Neural progenitor cell (in vitro differentiated cells): Measurements from ENCODE around the gene PRKCB. TPM values are rescaled to one million over a fixed set of nuclear protein-coding genes. Genes with fewer than 3 reads are reported as not detected.

ENCODE experiments used
- DNase-seq: peaks from one replicate; pipeline ENCODE4 v3.0.0-alpha.2; 2016; ENCODE audit warnings: low spot score
- H2AFZ ChIP-seq: fragments of 200-600 bp; sonication (generic); replicated peaks from 2 replicates; pipeline ENCODE4 v1.6.1; 2016; ENCODE audit warnings: antibody characterized with exemption
- H3F3A ChIP-seq: fragments of 200-600 bp; sonication (generic); 2 replicates; pipeline ENCODE4 v1.6.1; 2016; ENCODE audit warnings: antibody characterized with exemption, low read depth
- H3K27ac ChIP-seq: fragments of 200-600 bp; sonication (generic); 2 replicates; pipeline ENCODE4 v1.5.1; 2016; ENCODE audit warnings: mild to moderate bottlenecking
- H3K27me3 ChIP-seq: fragments of 200-600 bp; sonication (generic); 2 replicates; pipeline ENCODE4 v1.6.1; 2016; ENCODE audit warnings: mild to moderate bottlenecking, moderate library complexity
- H3K36me3 ChIP-seq: fragments of 200-600 bp; sonication (generic); 2 replicates; pipeline ENCODE4 v1.5.1; 2016
- H3K4me1 ChIP-seq: fragments of 200-600 bp; sonication (generic); 2 replicates; pipeline ENCODE4 v1.6.1; 2016; ENCODE audit warnings: mixed run types
- H3K4me2 ChIP-seq: fragments of 200-600 bp; sonication (generic); 2 replicates; pipeline ENCODE4 v1.6.1; 2016
- H3K4me3 ChIP-seq: fragments of 200-600 bp; sonication (generic); 2 replicates; pipeline ENCODE4 v1.5.1; 2016
- H3K79me2 ChIP-seq: fragments of 200-600 bp; sonication (generic); 2 replicates; pipeline ENCODE4 v1.6.1; 2016; ENCODE audit warnings: low read depth
- H3K9ac ChIP-seq: fragments of 200-600 bp; sonication (generic); 2 replicates; pipeline ENCODE4 v1.6.1; 2016
- H3K9me3 ChIP-seq: fragments of 200-600 bp; sonication (generic); 2 replicates; pipeline ENCODE4 v1.5.1; 2016; ENCODE audit warnings: low read depth
- H4K20me1 ChIP-seq: fragments of 200-600 bp; sonication (generic); 2 replicates; pipeline ENCODE4 v1.6.1; 2016; ENCODE audit warnings: low read depth
- H3K27ac Mint-ChIP-seq: 3 replicates; pipeline ENCODE4 v1.8.0; 2021; ENCODE audit warnings: mixed read lengths
- H3K27me3 Mint-ChIP-seq: 2 replicates; pipeline ENCODE4 v1.8.0; 2022; ENCODE audit warnings: low read depth, mild to moderate bottlenecking, inconsistent platforms, moderate library complexity, mixed read lengths; ENCODE audit not compliant: insufficient read depth
- H3K36me3 Mint-ChIP-seq: 3 replicates; pipeline ENCODE4 v1.8.0; 2021; ENCODE audit warnings: mixed read lengths
- H3K4me1 Mint-ChIP-seq: 3 replicates; pipeline ENCODE4 v1.8.0; 2021; ENCODE audit warnings: mixed read lengths
- H3K4me3 Mint-ChIP-seq: 3 replicates; pipeline ENCODE4 v1.8.0; 2021; ENCODE audit warnings: mild to moderate bottlenecking, moderate library complexity, mixed read lengths
- H3K9me3 Mint-ChIP-seq: 3 replicates; pipeline ENCODE4 v1.8.0; 2020; ENCODE audit warnings: mixed read lengths
- CTCF ChIP-seq: fragments of 200-600 bp; sonication (generic); IDR thresholded peaks from 2 replicates; pipeline ENCODE4 v1.5.1; 2017; ENCODE audit warnings: antibody characterized with exemption, mild to moderate bottlenecking
- EZH2 ChIP-seq: fragments of 200-600 bp; sonication (generic); IDR thresholded peaks from 2 replicates; pipeline ENCODE4 v1.6.1; 2017; ENCODE audit warnings: antibody characterized with exemption, mild to moderate bottlenecking, moderate library complexity
- EZH2phosphoT487 ChIP-seq: fragments of 200-600 bp; sonication (generic); IDR thresholded peaks from 2 replicates; pipeline ENCODE4 v1.6.1; 2017; ENCODE audit warnings: antibody characterized with exemption
- total RNA-seq: library from RNA; depleted of rRNA; stranded (reverse); fragments of >200 nt; gene quantifications from 2 replicates; pipeline ENCODE4 v1.2.3, GENCODE V29; 2015; ENCODE audit warnings: low replicate concordance

Gene PRKCB
- total RNA-seq, 1 donor from 2014 or later = 9.5 TPM

GRCh38 chr16:23979441-23979840, 143.7 kb downstream of the PRKCB start:
- peaks cover 5% of the 10 kb centered on the region for H3K27me3 ChIP-seq

GRCh38 chr16:23979982-23980381, 144.2 kb downstream of the PRKCB start:
- Histone ChIP-seq H3K27me3 (peaks cover 5% of the 10 kb centered on the region), H3K27ac (no peak overlapping the region), H3K9me3 (no peaks in the 10 kb centered on the region), H3F3A (no peaks in the 10 kb centered on the region), H2AFZ (no peak overlapping the region), H3K4me2 (no peak overlapping the region), H3K9ac (no peak overlapping the region), H4K20me1 (no peaks in the 10 kb centered on the region), H3K4me1 (no peaks in the 10 kb centered on the region), H3K36me3 (no peaks in the 10 kb centered on the region), H3K79me2 (no peaks in the 10 kb centered on the region), H3K4me3 (no peak overlapping the region)
- H3K9me3 Mint-ChIP-seq = peaks cover 4% of the 10 kb centered on the region
- TF ChIP-seq CTCF = no peak
- no peak for TF ChIP-seq EZH2
- no peak for TF ChIP-seq EZH2phosphoT487
- no peaks in the 10 kb centered on the region for H3K36me3 Mint-ChIP-seq
- no peak overlapping the region for H3K4me3 Mint-ChIP-seq
- DNase-seq = no peak
- H3K4me1 Mint-ChIP-seq = peaks cover 15% of the 10 kb centered on the region
- H3K27ac Mint-ChIP-seq = no peak overlapping the region
- peaks cover 5% of the 10 kb centered on the region for H3K27me3 Mint-ChIP-seq

More at GRCh38 chr16:23979441-23979840, 143.7 kb downstream of the PRKCB start:
- Histone ChIP-seq H3K4me2 (no peak overlapping the region), H3K79me2 (no peaks in the 10 kb centered on the region), H3K27ac (no peak overlapping the region), H3K4me1 (no peaks in the 10 kb centered on the region), H4K20me1 (no peaks in the 10 kb centered on the region), H2AFZ (no peak overlapping the region), H3K9ac (no peak overlapping the region), H3F3A (no peaks in the 10 kb centered on the region), H3K36me3 (no peaks in the 10 kb centered on the region), H3K4me3 (no peak overlapping the region), H3K9me3 (no peaks in the 10 kb centered on the region)
- no peak overlapping the region for H3K4me3 Mint-ChIP-seq
- no peak overlapping the region for H3K27ac Mint-ChIP-seq
- peaks cover 5% of the 10 kb centered on the region for H3K27me3 Mint-ChIP-seq
- no peaks in the 10 kb centered on the region for H3K36me3 Mint-ChIP-seq
- DNase-seq = no peak
- H3K4me1 Mint-ChIP-seq = peaks cover 16% of the 10 kb centered on the region
- H3K9me3 Mint-ChIP-seq = peaks cover 4% of the 10 kb centered on the region
- no peak for TF ChIP-seq CTCF
- no peak for TF ChIP-seq EZH2
- TF ChIP-seq EZH2phosphoT487 = no peak

GRCh38 chr16:23981429-23982399, 145.9 kb downstream of the PRKCB start:
- no peak overlapping the region for H3K4me2 ChIP-seq
- H3K4me1 ChIP-seq = no peaks in the 10 kb centered on the region
- H3K4me3 ChIP-seq = no peak overlapping the region
- H3K27ac ChIP-seq = no peak overlapping the region
- Mint-ChIP-seq H3K4me1 (peaks cover 13% of the 10 kb centered on the region), H3K27ac (no peak overlapping the region), H3K4me3 (no peak overlapping the region), H3K9me3 (peaks cover 4% of the 10 kb centered on the region), H3K36me3 (no peaks in the 10 kb centered on the region), H3K27me3 (peaks cover 5% of the 10 kb centered on the region)
- H3K27me3 ChIP-seq = peaks cover 5% of the 10 kb centered on the region
- no peaks in the 10 kb centered on the region for H3K36me3 ChIP-seq
- DNase-seq = no peak
- H3F3A ChIP-seq = no peaks in the 10 kb centered on the region
- H4K20me1 ChIP-seq = no peaks in the 10 kb centered on the region
- no peaks in the 10 kb centered on the region for H3K9me3 ChIP-seq
- no peaks in the 10 kb centered on the region for H3K79me2 ChIP-seq
- H2AFZ ChIP-seq = no peak overlapping the region
- TF ChIP-seq EZH2 (no peak), EZH2phosphoT487 (no peak), CTCF (no peak)
- H3K9ac ChIP-seq = no peak overlapping the region
